Large intestine (tissue), 3 donors: Measurements from ENCODE around the gene TRIM43B. TPM values are rescaled to one million over a fixed set of nuclear protein-coding genes. Genes with fewer than 3 reads are reported as not detected.
A peak's percentile ranks its signal among the peaks of the same experiment; 100 is the strongest.
"Not testable (repeated sequence)": the region's sequence is repeated elsewhere in the genome, so short reads cannot be mapped to it uniquely, and the experiment has no call there.

Source experiments
- DNase-seq, 2 donors: peaks; one replicate each; pipeline versions ENCODE4 v3.0.0 to v3.0.0-alpha.2; 2013
- H3K27ac ChIP-seq: one replicate; pipeline ENCODE4 v1.5.1; 2013; ENCODE audit warnings: low read length
- H3K27me3 ChIP-seq: 2 replicates; pipeline ENCODE4 v1.6.1; 2013; ENCODE audit warnings: low read length; ENCODE audit not compliant: control insufficient read depth, insufficient read depth
- H3K36me3 ChIP-seq: 2 replicates; pipeline ENCODE4 v1.6.1; 2013; ENCODE audit warnings: low read length; ENCODE audit not compliant: control insufficient read depth, insufficient read depth
- H3K4me1 ChIP-seq: one replicate; pipeline ENCODE4 v1.6.1; 2013; ENCODE audit warnings: low read length; ENCODE audit not compliant: control insufficient read depth, insufficient read depth
- H3K4me3 ChIP-seq: one replicate; pipeline ENCODE4 v1.5.1; 2013; ENCODE audit warnings: low read length
- H3K9me3 ChIP-seq: one replicate; pipeline ENCODE4 v1.6.1; 2013; ENCODE audit warnings: mild to moderate bottlenecking, low read depth, low read length, moderate library complexity; ENCODE audit not compliant: control insufficient read depth
- WGBS: methylation state at CpG from one replicate; pipeline ENCODE4 v1.1.5; 2013; ENCODE audit warnings: low lambda C conversion rate; ENCODE audit not compliant: insufficient coverage; 5-methylcytosine and 5-hydroxymethylcytosine counted together
- polyA plus RNA-seq: library from polyadenylated mRNA; unstranded; fragments of 120-200 nt; gene quantifications from one replicate; pipeline ENCODE4 v1.2.1, GENCODE V29; 2013

Gene TRIM43B
- polyA plus RNA-seq, 1 donor, result not detected

DNA sequence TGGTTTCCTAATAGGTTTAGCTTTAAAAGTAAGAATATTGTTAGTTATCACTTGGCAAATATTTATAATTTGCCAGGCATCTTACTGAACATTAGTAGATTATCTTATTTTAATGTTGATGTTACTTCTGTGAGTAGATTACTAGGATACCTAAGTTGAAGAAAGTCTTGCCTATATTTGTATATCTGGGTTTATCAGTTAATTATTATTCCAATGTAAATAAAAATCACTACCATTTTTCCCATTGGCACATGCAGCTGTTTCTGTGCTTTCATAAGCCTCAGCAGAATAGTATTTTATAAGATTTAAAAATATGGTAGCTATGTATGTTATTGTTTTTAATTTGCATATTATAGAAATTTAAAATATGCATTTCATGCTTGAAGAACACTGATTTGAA lies 16.3 kb upstream of the TRIM43B start:
- H3K9me3 ChIP-seq, result no peaks in the 10 kb centered on the region
- no peak overlapping the region for H3K27ac ChIP-seq
- no peak overlapping the region for H3K4me3 ChIP-seq
- no peaks in the 10 kb centered on the region for H3K36me3 ChIP-seq
- no peaks in the 10 kb centered on the region for H3K4me1 ChIP-seq
- no peaks in the 10 kb centered on the region for H3K27me3 ChIP-seq
- no peak for DNase-seq

DNA sequence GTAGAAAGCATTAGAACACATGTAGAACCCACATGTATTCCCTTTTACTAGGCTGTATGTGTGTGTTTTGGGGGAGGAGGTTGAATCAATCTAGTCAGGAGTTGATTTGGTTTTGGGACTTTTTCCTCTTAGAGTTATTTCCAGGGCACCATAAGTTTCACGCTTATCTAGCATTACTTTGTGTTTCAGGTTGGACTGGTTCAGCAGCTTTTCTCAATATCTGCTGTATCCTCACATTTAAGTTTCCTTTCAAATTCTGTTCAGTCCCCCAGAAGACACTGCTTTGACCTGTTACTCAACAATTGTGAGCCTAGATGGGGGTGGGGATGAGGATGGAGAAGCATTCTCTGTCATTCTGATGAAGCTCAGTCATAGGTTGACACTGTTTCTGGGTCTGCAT lies 7.5 kb upstream of the TRIM43B start:
- not testable (repeated sequence) for H3K4me3 ChIP-seq, H3K9me3 ChIP-seq, H3K4me1 ChIP-seq, H3K27me3 ChIP-seq, H3K36me3 ChIP-seq, H3K27ac ChIP-seq
- peak; percentile 15 to 60 for DNase-seq
- WGBS, result 0% methylated on average over 1 of the region's 1 CpG

DNA sequence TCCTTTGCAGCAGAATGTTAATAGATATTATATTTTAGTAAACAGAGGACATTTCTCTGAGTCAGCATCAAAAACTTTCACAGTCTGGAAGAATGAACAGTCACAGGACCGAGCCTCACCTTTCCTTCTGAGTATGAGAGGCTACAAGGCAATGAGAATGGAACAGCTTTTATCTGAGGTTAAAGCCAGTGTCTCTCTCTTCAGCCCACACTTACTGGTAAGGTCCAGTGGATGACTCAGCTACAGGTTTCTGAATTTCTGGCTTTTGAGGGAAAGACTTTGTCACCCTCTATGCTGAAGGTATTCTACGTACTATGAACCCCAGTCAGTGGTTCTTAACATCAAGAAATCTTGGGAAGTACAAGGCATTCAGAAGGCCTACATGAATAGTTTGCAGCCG lies 9.5 kb downstream of the TRIM43B start:
- not testable (repeated sequence) for H3K27ac ChIP-seq, H3K9me3 ChIP-seq, DNase-seq, H3K27me3 ChIP-seq, H3K4me3 ChIP-seq, H3K4me1 ChIP-seq, H3K36me3 ChIP-seq
- no CpG with 5 or more reads among the region's 3 CpGs for WGBS

- not testable (repeated sequence) for H3K27ac ChIP-seq
- WGBS, result no CpG with 5 or more reads among the region's 3 CpGs
Observed at GRCh38 chr2:95467984-95468383, 16.6 kb downstream of the TRIM43B start.

GRCh38 chr2:95466572-95466971 lies 18.0 kb downstream of the TRIM43B start:
- not testable (repeated sequence) for H3K27ac ChIP-seq, H3K9me3 ChIP-seq, DNase-seq, H3K4me1 ChIP-seq, H3K36me3 ChIP-seq, H3K27me3 ChIP-seq, H3K4me3 ChIP-seq
- no CpG with 5 or more reads among the region's 2 CpGs for WGBS

More at GRCh38 chr2:95467984-95468383, 16.6 kb downstream of the TRIM43B start:
- H3K9me3 ChIP-seq, DNase-seq, H3K27me3 ChIP-seq, H3K36me3 ChIP-seq, H3K4me3 ChIP-seq, H3K4me1 ChIP-seq: not testable (repeated sequence)

DNA sequence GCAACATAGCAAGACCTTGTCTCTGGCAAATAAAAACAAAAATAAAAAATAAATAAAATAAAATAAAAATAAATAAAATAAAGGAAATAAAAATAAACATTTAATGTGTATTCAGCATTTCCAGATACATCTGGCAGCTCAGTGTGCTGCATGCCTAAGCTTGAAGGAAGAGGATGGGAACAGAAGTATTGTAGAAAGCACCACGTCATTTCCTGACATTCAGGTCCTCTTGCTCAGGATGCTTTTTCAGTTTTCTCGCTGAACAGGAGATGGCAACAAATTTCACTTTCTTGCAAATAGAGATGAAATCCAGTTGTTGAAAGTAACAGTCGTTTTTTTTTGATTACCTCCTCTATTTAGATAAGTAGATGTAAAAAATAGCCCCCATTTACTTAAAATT lies 21.3 kb downstream of the TRIM43B start:
- H3K4me1 ChIP-seq, H3K36me3 ChIP-seq, DNase-seq, H3K27me3 ChIP-seq, H3K4me3 ChIP-seq, H3K27ac ChIP-seq, H3K9me3 ChIP-seq: not testable (repeated sequence)
- WGBS, result no CpG with 5 or more reads among the region's 3 CpGs

GRCh38 chr2:95445317-95445716 lies 39.2 kb downstream of the TRIM43B start:
- not testable (repeated sequence) for H3K9me3 ChIP-seq, H3K4me1 ChIP-seq, H3K36me3 ChIP-seq, DNase-seq, H3K4me3 ChIP-seq, H3K27ac ChIP-seq, H3K27me3 ChIP-seq
- no CpG with 5 or more reads among the region's 2 CpGs for WGBS

- no CpG with 5 or more reads among the region's 2 CpGs for WGBS
Observed at GRCh38 chr2:95442474-95443099, 42.0 kb downstream of the TRIM43B start.

GRCh38 chr2:95435872-95436209 lies 48.7 kb downstream of the TRIM43B start:
- not testable (repeated sequence) for H3K4me3 ChIP-seq, H3K27me3 ChIP-seq, H3K27ac ChIP-seq, H3K9me3 ChIP-seq, H3K4me1 ChIP-seq, DNase-seq, H3K36me3 ChIP-seq
- WGBS, result no CpG with 5 or more reads among the region's 5 CpGs

More at GRCh38 chr2:95442474-95443099, 42.0 kb downstream of the TRIM43B start:
- not testable (repeated sequence) for H3K27me3 ChIP-seq, H3K36me3 ChIP-seq, DNase-seq, H3K27ac ChIP-seq, H3K9me3 ChIP-seq, H3K4me3 ChIP-seq, H3K4me1 ChIP-seq

DNA sequence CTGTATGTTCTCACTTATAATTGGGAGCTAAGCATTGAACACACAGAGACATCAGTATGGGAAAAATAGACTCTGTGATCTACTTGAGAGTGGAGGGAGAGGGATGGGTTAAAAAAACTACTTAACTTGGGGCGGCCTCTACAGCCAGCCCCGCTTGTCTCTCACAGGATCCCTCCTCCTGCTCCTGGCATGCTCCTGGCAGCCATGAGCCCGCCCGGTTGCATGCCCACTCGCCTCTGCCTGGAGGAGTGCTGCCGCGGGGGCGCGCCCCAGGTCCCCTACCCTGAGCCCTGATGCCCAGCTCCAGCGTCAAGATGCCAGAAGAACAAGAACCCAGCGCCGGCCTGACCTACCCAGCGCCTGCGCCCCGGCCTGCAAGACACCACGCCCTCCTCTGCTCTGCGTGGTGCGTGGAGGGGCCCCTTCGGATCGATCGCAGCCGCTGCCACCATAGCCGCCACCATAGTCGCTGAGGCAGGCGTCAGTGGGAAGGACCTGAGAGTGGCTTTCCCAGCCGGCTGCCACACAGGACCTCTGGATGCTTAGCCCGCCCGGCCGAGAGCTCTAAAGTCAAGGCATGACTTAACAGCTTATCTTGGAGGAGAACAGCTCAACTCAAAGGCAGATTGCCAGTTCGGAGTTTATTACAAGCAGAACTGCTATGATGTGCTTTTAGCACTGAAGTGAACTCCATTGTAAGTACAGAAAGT lies 49.2 kb downstream of the TRIM43B start:
- H3K36me3 ChIP-seq, DNase-seq, H3K4me3 ChIP-seq, H3K27ac ChIP-seq, H3K27me3 ChIP-seq, H3K9me3 ChIP-seq, H3K4me1 ChIP-seq: not testable (repeated sequence)
- no CpG with 5 or more reads among the region's 30 CpGs for WGBS

DNA sequence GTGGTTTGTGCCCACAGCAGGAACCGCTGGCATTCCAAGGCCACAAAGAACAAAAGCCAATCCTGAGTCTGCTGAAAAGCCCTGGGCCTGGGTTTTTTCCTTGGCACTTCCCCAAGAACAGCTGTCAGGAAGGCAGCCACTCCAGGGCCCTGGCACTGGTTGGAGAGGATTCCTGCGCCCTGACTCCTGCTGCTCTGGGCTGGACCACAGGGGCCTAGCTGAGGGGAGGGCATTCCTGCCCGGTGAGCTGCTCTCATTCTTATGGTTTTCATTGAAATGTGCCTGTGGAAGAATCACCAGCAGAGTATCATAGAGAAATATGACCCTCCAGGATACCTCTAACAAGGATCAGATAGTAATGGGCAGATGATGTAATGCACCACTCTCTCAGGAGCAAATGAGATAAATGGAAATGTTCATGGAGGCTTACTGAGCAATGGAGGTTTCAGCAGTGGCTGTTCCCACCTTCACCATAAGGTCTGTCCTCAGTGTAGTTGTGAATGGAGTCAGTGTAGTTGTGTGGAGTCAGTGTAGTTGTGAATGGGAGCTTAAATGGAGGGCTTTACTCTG lies 50.0 kb downstream of the TRIM43B start:
- not testable (repeated sequence) for H3K4me1 ChIP-seq, H3K9me3 ChIP-seq, H3K27ac ChIP-seq, H3K27me3 ChIP-seq, H3K4me3 ChIP-seq, DNase-seq, H3K36me3 ChIP-seq
- WGBS, result no CpG with 5 or more reads among the region's 3 CpGs
